ENCODE measurements around the gene NLRP6.

The NLRP6 gene

DNA sequence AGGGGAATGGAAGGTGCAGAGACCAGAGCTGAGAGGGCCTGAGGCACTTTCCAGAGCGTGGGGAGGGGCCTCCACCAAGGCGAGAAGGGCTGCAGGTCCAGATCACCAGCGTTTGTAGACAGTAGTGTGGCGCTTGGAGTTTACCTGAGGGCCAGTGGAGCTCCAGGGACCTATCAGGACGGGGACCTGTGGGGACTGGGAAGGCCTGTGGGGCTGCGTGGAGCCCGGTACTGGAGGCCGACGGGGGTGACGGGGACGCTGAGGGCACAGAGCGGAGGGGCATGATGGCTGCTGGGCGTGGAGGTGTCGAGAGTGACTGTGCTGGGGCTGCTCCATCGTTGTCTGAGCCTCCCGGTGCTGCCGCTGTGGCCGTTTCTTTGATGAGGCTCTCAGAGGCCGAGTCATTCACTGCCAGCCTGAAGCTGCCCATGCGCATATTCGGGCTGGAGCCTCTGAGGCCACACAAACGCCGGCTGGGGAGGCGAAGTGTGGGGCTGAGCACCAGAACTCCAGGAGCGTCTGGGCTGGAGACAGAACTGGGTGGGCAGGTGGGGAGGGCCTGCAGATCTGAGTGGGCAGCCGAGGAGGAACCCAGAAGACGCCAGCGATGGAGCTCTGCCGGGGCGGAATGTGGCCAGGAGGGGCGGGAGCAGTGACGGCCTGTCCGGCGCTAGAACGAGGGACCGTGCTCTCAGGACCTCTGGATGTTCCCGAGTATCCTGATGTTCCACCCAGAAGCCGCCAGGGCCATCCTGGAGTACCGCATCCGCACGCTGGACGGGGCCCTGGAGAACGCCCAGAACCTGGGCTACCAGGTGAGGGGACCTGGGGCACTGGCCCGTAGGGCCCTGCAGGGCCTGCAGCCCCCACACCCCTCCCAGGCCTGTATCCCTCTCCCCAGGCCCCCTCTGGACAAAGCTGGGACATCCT is 13.3 kb downstream of the NLRP6 start:
- no peak overlapping the region for H3K4me3 ChIP-seq (ENCODE audit: low read depth in 1 of 2, low read length in 2 of 2)
- H3K36me3 ChIP-seq (ENCODE audit: insufficient read depth, low read length): no peaks in the 10 kb centered on the region
- peaks cover 6% of the 10 kb centered on the region for H3K4me1 ChIP-seq (ENCODE audit: insufficient read depth, low read length)
- H3K9me3 ChIP-seq (ENCODE audit: low read length): no peaks in the 10 kb centered on the region
- H3K27ac ChIP-seq (ENCODE audit: low read depth, low read length): no peak overlapping the region
- H3K9ac ChIP-seq (ENCODE audit: low read length): no peak overlapping the region
- H3K27me3 ChIP-seq (ENCODE audit: control insufficient read depth in 1 of 2, insufficient read depth in 2 of 2, low read length in 2 of 2): peaks cover 0 to 16% of the 10 kb centered on the region in 2 donors

DNA sequence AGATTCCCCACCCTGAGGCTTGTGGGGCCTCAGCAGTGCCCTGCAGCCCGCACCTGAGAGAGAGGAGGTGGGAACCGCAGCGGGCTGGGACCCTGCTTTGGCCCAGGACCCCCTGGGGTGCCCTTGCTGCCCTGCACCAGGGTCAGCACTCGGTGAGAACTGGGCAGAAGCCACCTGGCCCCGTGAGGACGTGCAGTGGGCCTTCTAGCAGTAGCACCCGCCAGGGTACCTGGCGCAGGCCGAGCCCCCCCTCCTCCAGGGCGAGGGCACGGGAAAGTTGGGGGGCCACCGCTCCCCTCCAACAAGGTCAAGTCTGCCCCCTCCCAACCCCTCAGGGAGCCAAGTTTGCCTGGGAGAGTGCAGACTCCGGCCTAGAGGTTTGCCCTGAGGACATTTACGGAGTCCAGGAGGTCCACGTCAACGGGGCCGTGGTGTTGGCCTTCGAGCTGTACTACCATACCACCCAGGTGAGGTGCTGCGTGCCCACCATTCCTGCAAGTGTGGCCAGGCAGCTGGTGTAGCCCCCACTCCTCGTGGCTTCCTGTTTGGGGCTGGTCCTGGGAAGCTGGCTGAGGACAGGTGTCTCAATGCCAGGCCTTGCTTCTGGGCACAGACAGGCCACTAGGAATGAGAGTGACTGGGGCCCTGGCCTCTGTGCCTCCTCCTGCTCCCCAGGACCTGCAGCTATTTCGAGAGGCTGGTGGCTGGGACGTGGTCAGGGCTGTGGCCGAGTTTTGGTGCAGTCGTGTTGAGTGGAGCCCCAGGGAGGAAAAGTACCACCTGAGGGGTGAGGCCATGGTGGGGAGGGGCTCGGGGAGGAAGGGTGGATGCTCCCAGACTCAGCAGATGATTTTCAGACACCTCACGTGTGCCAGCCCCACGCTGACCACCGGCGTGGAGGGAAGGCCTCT is 14.3 kb downstream of the NLRP6 start:
- peaks cover 6% of the 10 kb centered on the region for H3K4me1 ChIP-seq (ENCODE audit: insufficient read depth, low read length)
- H3K9me3 ChIP-seq (ENCODE audit: low read length): no peaks in the 10 kb centered on the region
- H3K27ac ChIP-seq (ENCODE audit: low read depth, low read length): no peak overlapping the region
- H3K36me3 ChIP-seq (ENCODE audit: insufficient read depth, low read length): no peaks in the 10 kb centered on the region
- peaks cover 0 to 21% of the 10 kb centered on the region in 2 donors for H3K27me3 ChIP-seq (ENCODE audit: control insufficient read depth in 1 of 2, insufficient read depth in 2 of 2, low read length in 2 of 2)
- H3K9ac ChIP-seq (ENCODE audit: low read length): no peak overlapping the region
- no peak overlapping the region for H3K4me3 ChIP-seq (ENCODE audit: low read depth in 1 of 2, low read length in 2 of 2)

DNA sequence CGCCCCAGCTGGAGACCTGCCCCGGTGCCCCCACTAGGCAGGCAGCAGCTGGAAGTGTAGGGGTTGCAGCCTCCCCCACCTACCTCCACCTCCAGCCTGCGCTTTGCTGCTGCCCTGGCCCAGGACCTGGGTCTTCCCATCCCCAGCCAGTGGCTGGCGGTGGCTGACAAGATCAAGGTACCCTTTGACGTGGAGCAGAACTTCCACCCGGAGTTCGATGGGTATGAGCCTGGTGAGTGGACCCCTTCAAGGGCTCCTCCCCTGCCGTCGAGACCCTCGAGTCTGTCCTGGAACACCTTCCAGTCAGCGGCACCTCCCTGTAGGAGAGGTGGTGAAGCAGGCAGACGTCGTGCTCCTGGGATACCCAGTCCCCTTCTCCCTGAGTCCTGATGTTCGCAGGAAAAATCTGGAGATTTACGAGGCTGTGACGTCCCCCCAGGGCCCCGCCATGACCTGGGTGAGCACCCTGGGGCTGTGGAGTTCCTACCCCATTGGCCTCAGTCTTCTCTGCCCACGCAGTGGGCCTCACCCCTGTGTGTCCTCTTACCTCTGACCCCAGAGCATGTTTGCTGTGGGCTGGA is 15.2 kb downstream of the NLRP6 start:
- Histone ChIP-seq H3K4me1 (ENCODE audit: insufficient read depth, low read length) (peaks cover under 1% of the 10 kb centered on the region), H3K9ac (ENCODE audit: low read length) (no peak overlapping the region), H3K4me3 (ENCODE audit: low read depth in 1 of 2, low read length in 2 of 2) (no peak overlapping the region), H3K36me3 (ENCODE audit: insufficient read depth, low read length) (no peaks in the 10 kb centered on the region), H3K27ac (ENCODE audit: low read depth, low read length) (no peak overlapping the region), H3K27me3 (ENCODE audit: control insufficient read depth in 1 of 2, insufficient read depth in 2 of 2, low read length in 2 of 2) (peaks cover under 1 to 23% of the 10 kb centered on the region in 2 donors), H3K9me3 (ENCODE audit: low read length) (no peaks in the 10 kb centered on the region)

DNA sequence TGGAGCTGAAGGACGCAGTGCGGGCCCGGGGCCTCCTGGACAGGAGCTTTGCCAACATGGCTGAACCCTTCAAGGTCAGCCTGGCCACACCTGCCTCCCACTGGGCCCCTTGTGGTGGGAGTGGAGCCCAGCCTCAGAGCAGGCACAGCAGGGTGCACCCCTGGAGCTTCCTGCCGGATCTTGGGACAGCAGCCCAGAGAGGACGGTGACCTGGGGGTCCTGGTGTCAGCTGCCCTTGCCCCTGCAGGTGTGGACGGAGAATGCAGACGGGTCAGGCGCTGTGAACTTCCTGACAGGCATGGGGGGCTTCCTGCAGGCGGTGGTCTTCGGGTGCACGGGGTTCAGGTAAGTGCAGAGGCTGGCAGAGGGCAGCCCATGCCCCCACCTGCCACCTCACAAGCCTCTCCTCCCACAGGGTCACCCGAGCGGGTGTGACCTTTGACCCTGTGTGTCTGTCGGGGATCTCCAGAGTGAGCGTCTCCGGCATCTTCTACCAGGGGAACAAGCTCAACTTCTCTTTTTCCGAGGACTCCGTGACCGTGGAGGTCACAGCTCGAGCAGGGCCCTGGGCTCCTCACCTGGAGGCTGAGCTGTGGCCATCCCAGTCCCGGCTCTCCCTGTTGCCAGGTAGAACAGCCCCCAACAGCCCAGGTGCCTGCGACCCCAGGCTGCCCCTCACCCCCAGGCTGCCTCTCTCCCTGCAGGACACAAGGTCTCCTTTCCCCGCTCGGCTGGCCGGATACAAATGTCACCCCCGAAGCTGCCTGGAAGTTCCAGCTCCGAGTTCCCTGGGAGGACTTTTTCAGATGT is 15.8 kb downstream of the NLRP6 start:
- H3K9ac ChIP-seq (ENCODE audit: low read length): no peak overlapping the region
- H3K4me3 ChIP-seq (ENCODE audit: low read depth in 1 of 2, low read length in 2 of 2): no peak overlapping the region
- no peaks in the 10 kb centered on the region for H3K9me3 ChIP-seq (ENCODE audit: low read length)
- no peak overlapping the region for H3K27ac ChIP-seq (ENCODE audit: low read depth, low read length)
- peaks cover 6 to 28% of the 10 kb centered on the region in 2 donors for H3K27me3 ChIP-seq (ENCODE audit: control insufficient read depth in 1 of 2, insufficient read depth in 2 of 2, low read length in 2 of 2)
- no peaks in the 10 kb centered on the region for H3K4me1 ChIP-seq (ENCODE audit: insufficient read depth, low read length)
- no peaks in the 10 kb centered on the region for H3K36me3 ChIP-seq (ENCODE audit: insufficient read depth, low read length)

DNA sequence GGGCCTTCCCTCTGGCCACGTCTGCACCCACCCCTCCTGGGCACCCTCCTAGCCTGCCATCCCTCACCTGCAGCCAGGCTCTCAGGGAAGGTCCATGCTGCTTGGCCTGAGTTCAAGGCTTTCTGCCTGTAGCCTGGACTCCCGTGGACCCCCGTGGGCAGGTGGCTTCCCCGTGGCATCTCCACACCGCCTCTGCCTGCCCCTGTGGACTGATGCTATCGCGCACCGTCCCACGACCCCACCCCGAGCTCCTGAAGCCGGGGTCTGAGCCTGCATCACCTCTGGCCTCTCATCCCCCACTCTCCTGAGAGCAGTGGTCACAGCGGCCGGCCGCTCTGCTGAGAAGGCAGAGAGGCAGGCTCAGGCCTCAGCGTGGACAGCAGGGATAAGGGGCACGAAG is 16.6 kb downstream of the NLRP6 start:
- H3K9ac ChIP-seq (ENCODE audit: low read length): no peak overlapping the region
- no peak overlapping the region for H3K27ac ChIP-seq (ENCODE audit: low read depth, low read length)
- H3K4me3 ChIP-seq (ENCODE audit: low read depth in 1 of 2, low read length in 2 of 2): no peak overlapping the region
- H3K4me1 ChIP-seq (ENCODE audit: insufficient read depth, low read length): no peaks in the 10 kb centered on the region
- H3K9me3 ChIP-seq (ENCODE audit: low read length): no peaks in the 10 kb centered on the region
- H3K36me3 ChIP-seq (ENCODE audit: insufficient read depth, low read length): no peaks in the 10 kb centered on the region
- H3K27me3 ChIP-seq (ENCODE audit: control insufficient read depth in 1 of 2, insufficient read depth in 2 of 2, low read length in 2 of 2): peaks cover 6 to 36% of the 10 kb centered on the region in 2 donors

DNA sequence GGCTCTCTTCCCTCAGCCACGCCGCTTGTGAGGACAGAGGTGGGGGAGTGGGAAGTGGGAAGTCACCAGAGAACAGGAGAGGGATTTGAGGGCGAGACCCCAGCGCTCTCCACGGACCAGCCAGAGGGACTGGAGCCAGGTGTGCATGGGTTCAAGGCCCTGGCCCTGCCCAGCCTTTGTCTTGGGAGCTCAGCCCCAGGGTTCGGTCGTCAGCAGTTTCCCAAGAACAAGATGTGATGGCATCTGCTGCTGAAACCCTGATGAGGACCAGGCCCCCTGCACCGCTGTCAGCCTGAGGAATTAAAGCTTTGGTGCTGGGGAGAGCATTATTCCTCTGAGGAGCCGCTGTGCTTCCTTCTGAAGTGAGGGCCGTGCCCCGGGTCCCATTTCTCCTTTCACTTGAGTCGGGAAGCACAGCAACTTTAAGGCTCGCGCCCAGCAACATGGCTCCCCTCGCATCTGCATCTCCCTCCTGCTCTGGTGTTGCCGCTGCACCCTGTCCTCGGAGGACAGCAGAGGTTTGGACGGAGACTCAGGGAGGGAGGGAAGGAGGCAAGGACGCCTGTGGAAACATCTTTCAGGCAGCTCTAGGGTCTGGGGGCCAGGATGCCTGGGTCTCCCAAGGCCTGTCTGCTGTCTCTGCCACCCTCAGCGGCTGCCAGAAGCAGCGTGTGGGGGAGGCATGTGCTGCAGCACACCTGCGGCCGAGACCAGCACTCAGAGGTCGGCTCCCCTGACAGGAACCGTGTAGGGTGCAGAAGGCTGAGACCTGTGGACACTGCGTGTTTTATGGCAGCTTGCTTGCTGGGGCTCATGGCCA is 17.4 kb downstream of the NLRP6 start:
- Histone ChIP-seq H3K36me3 (ENCODE audit: insufficient read depth, low read length) (no peaks in the 10 kb centered on the region), H3K27me3 (ENCODE audit: control insufficient read depth in 1 of 2, insufficient read depth in 2 of 2, low read length in 2 of 2) (peaks cover 6 to 42% of the 10 kb centered on the region in 2 donors), H3K9me3 (ENCODE audit: low read length) (no peaks in the 10 kb centered on the region), H3K4me3 (ENCODE audit: low read depth in 1 of 2, low read length in 2 of 2) (no peak overlapping the region), H3K4me1 (ENCODE audit: insufficient read depth, low read length) (no peaks in the 10 kb centered on the region), H3K27ac (ENCODE audit: low read depth, low read length) (no peak overlapping the region), H3K9ac (ENCODE audit: low read length) (no peak overlapping the region)

DNA sequence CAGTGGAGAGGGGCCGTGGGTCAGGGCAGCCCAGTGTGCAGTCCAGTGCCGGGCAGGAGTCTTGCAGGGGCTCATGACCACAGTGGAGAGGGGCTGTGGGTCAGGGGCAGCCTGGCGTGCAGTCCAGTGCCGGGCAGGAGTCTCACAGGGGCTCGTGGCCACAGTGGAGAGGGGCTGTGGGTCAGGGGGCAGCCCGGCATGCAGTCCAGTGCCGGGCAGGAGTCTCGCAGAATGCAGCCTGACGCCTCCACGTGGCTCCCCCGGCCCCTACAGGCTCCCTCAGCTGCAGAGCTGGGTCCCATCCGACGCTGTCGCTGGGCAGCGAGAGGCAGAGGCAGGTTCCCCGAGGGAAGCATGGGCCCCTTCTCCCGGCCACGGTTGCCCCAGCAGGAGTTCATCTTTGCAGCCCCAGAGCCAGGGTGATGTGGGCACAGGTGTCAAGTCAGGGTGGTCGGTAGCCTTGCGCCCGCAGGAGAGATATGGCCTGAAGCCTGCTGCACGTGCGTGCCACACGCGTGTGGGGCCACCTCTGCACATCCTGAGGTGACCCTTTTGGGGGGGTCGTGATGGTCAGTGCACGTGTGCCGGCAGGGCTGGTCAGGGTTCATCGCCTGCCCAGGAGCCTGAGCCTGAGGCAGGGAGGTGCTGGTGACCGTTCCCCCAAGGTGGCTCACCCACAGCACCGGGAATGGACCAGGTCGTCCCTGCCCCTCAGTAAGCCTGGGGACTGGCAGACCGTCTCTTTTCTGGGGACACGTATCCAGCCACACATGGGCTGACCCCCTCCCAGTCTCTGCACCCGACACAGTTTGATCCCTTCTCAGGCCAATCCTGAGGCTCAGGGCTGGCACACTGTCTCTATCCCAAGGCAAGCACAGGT is 18.2 kb downstream of the NLRP6 start:
- Histone ChIP-seq H3K4me1 (ENCODE audit: insufficient read depth, low read length) (no peaks in the 10 kb centered on the region), H3K9ac (ENCODE audit: low read length) (no peak overlapping the region), H3K27ac (ENCODE audit: low read depth, low read length) (no peak overlapping the region), H3K9me3 (ENCODE audit: low read length) (no peaks in the 10 kb centered on the region), H3K4me3 (ENCODE audit: low read depth in 1 of 2, low read length in 2 of 2) (no peak overlapping the region), H3K27me3 (ENCODE audit: control insufficient read depth in 1 of 2, insufficient read depth in 2 of 2, low read length in 2 of 2) (peaks cover 6 to 42% of the 10 kb centered on the region in 2 donors), H3K36me3 (ENCODE audit: insufficient read depth, low read length) (no peaks in the 10 kb centered on the region)

DNA sequence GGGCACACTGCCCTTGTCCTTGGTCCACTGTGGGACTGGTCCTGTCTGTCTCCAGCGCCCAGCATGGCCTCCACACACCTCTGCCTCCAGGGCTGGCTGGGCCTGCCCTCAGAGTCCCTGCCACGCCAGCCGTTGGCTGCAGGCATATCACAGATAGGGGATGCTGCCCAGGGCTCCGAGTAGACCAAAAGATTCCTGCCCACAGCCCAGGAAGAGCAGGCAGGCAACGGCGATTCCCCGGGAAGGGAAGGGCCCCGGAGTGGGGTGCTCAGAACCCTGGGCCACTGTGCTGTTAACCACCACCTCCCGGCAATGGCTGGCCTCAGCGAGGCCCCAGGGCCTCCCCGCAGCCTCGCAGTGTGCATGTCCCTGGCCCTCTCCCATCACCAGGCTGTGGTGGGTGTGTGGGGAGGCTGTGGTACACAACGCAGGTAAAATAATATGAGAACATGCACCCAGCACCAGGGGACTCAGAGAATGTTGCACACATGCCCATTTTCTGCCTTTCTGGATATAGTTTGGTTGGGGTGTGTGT is 18.9 kb downstream of the NLRP6 start:
- no peak overlapping the region for H3K4me3 ChIP-seq (ENCODE audit: low read depth in 1 of 2, low read length in 2 of 2)
- H3K27me3 ChIP-seq (ENCODE audit: control insufficient read depth in 1 of 2, insufficient read depth in 2 of 2, low read length in 2 of 2): peaks cover 6 to 42% of the 10 kb centered on the region in 2 donors
- H3K9ac ChIP-seq (ENCODE audit: low read length): no peak overlapping the region
- no peaks in the 10 kb centered on the region for H3K36me3 ChIP-seq (ENCODE audit: insufficient read depth, low read length)
- H3K27ac ChIP-seq (ENCODE audit: low read depth, low read length): no peak overlapping the region
- H3K4me1 ChIP-seq (ENCODE audit: insufficient read depth, low read length): no peaks in the 10 kb centered on the region
- no peaks in the 10 kb centered on the region for H3K9me3 ChIP-seq (ENCODE audit: low read length)

DNA sequence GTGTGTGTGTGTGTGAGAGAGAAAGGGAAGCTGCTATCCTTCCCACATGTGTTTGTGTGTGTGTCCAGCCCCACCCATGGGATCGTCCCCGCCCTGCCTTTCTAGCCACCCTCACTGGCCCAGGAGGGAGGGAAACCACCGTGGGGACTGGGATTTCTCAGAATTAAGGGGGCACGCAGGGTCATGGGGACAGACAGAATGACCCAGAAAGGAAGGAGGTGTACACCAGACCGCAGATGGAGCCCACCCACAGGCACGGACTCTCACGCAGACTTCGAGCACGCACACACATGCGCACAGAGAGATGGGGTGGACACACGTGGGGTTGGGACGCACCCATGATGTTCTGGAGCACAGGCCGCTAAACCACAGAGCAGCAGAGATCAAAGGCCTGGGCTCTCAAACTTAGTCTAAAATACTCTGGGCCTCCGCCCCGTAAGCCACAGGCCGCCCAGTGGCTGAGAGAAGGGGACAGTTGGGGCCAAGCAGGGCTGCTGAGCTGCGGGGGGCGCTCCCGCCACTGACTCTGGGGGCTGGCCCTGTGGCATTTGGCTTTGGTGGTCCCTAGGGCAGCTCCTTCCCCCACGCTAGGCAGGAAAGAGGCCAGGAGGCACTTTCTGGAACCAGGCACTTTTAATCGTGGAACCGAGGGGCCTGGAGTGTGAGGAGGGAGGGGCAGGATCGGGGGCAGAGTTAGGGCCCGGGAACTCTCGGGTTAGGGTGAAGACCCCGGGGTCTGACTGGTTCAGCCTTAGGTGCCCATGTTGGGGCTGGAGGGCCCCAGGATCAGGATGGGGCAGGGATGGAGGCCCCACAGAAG is 19.6 kb downstream of the NLRP6 start:
- H3K4me1 ChIP-seq (ENCODE audit: insufficient read depth, low read length): no peaks in the 10 kb centered on the region
- H3K36me3 ChIP-seq (ENCODE audit: insufficient read depth, low read length): no peaks in the 10 kb centered on the region
- H3K27me3 ChIP-seq (ENCODE audit: control insufficient read depth in 1 of 2, insufficient read depth in 2 of 2, low read length in 2 of 2): peaks cover 6 to 42% of the 10 kb centered on the region in 2 donors
- H3K4me3 ChIP-seq (ENCODE audit: low read depth in 1 of 2, low read length in 2 of 2): no peak overlapping the region
- H3K9ac ChIP-seq (ENCODE audit: low read length): no peak overlapping the region
- no peak overlapping the region for H3K27ac ChIP-seq (ENCODE audit: low read depth, low read length)
- H3K9me3 ChIP-seq (ENCODE audit: low read length): no peaks in the 10 kb centered on the region
